DOHH2 (cell line): Measurements from ENCODE around the gene ARID3B.

Source experiments
- CTCF ChIP-seq: fragments of 200-600 bp; sonication (generic); IDR thresholded peaks from one replicate; pipeline ENCODE4 v1.5.1; 2014; ENCODE audit warnings: antibody characterized with exemption, mild to moderate bottlenecking, low read depth, low read length; ENCODE audit not compliant: poor library complexity, severe bottlenecking
- EZH2phosphoT487 ChIP-seq: fragments of 200-600 bp; sonication (generic); IDR thresholded peaks from 2 replicates; pipeline ENCODE4 v1.6.1; 2017; ENCODE audit warnings: borderline replicate concordance, mild to moderate bottlenecking, antibody characterized with exemption, low read length, moderate library complexity, mixed read lengths

DNA sequence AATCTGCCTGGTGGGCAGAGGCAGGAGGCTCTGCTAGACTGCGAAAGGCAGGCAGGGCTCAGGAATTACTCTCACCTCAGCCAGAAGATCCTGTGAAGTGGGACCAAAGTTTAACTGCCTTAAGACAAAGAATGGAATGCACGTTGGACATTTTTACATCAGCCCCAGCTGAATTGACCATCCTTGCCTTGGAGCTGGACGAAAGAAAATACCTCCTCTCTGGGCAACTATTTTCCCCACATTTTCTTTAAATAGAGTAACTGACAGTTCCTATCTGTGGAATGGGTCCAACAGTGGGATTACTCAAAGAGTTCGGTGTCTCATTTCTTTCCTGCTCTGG, 28.7 kb downstream of the ARID3B start:
- TF ChIP-seq CTCF: no peak
- TF ChIP-seq EZH2phosphoT487: no peak
